Inferior parietal cortex (tissue), 1 donor: ENCODE results near the gene HCN3.
"Not testable (repeated sequence)": the region's sequence is repeated elsewhere in the genome, so short reads cannot be mapped to it uniquely, and the experiment has no call there.

Experiments
- DNase-seq: peaks from one replicate; pipeline ENCODE4 v3.0.0-alpha.2; 2016; ENCODE audit errors: extremely low spot score

Gene HCN3

GRCh38 chr1:155284476-155284875 is 7.2 kb downstream of the HCN3 start:
- no peak for DNase-seq

GRCh38 chr1:155285063-155285462 is 7.8 kb downstream of the HCN3 start:
- no peak for DNase-seq

GRCh38 chr1:155285631-155286044 is 8.4 kb downstream of the HCN3 start:
- no peak for DNase-seq

GRCh38 chr1:155286544-155286943 is 9.3 kb downstream of the HCN3 start:
- no peak for DNase-seq

GRCh38 chr1:155287987-155288543 is 10.8 kb downstream of the HCN3 start:
- no peak for DNase-seq

GRCh38 chr1:155291006-155291405 is 13.7 kb downstream of the HCN3 start:
- DNase-seq, result not testable (repeated sequence)

GRCh38 chr1:155293086-155293749 is 16.0 kb downstream of the HCN3 start:
- no peak for DNase-seq

GRCh38 chr1:155294520-155295182 is 17.4 kb downstream of the HCN3 start:
- no peak for DNase-seq

- DNase-seq, result no peak
Observed at GRCh38 chr1:155295183-155295941, 18.1 kb downstream of the HCN3 start.

- DNase-seq, result no peak
Observed at GRCh38 chr1:155295942-155296267, 18.6 kb downstream of the HCN3 start.

- no peak for DNase-seq
Observed at GRCh38 chr1:155296661-155297060, 19.4 kb downstream of the HCN3 start.

GRCh38 chr1:155297384-155297783 is 20.1 kb downstream of the HCN3 start:
- DNase-seq, result no peak

GRCh38 chr1:155300024-155300423 is 22.8 kb downstream of the HCN3 start:
- DNase-seq, result no peak

GRCh38 chr1:155300553-155301329 is 23.5 kb downstream of the HCN3 start:
- no peak for DNase-seq

- no peak for DNase-seq
Observed at GRCh38 chr1:155301342-155301841, 24.1 kb downstream of the HCN3 start, which contains the start of gene PKLR. Gene PKLR (minus strand): TSS chr1:155301438. CDS start chr1:155301395, 43 bp downstream.

GRCh38 chr1:155304558-155305063 is 27.3 kb downstream of the HCN3 start:
- DNase-seq, result no peak

- no peak for DNase-seq
Observed at GRCh38 chr1:155305881-155306391, 28.7 kb downstream of the HCN3 start.

- DNase-seq, result no peak
Observed at GRCh38 chr1:155307247-155307740, 30.0 kb downstream of the HCN3 start.

GRCh38 chr1:155308493-155309422 is 31.5 kb downstream of the HCN3 start, which contains the start of gene FDPS:
Gene FDPS (plus strand): TSS chr1:155308866. CDS start chr1:155309790, 924 bp downstream.
- peak; percentile 99 for DNase-seq
